H9 (cell line): ENCODE measurements around the gene ASB16. TPM values are rescaled to one million over a fixed set of nuclear protein-coding genes. Genes with fewer than 3 reads are reported as not detected.
A peak's percentile ranks its signal among the peaks of the same experiment; 100 is the strongest.

Experiments used
- DNase-seq: peaks from one replicate; pipeline ENCODE4 v3.0.0-alpha.2; 2017
- H2AFZ ChIP-seq: one replicate; pipeline ENCODE4 v1.6.1; 2013; ENCODE audit warnings: mild to moderate bottlenecking, low read length, control low read depth, moderate library complexity
- H2AK5ac ChIP-seq: 2 replicates; pipeline ENCODE4 v1.6.1; 2013; ENCODE audit warnings: low read length, control low read depth, mixed read lengths; ENCODE audit not compliant: insufficient read length
- H2BK120ac ChIP-seq: one replicate; pipeline ENCODE4 v1.6.1; 2013; ENCODE audit warnings: low read depth, mild to moderate bottlenecking, low read length, control low read depth, inconsistent platforms; ENCODE audit not compliant: poor library complexity, severe bottlenecking
- H2BK12ac ChIP-seq: 2 replicates; pipeline ENCODE4 v1.6.1; 2013; ENCODE audit warnings: low read length, control low read depth, mixed read lengths, low read depth; ENCODE audit not compliant: insufficient read length
- H2BK15ac ChIP-seq: 2 replicates; pipeline ENCODE4 v1.6.1; 2013; ENCODE audit warnings: low read depth, low read length, control low read depth
- H2BK20ac ChIP-seq: one replicate; pipeline ENCODE4 v1.6.1; 2013; ENCODE audit warnings: low read depth, mild to moderate bottlenecking, low read length, control low read depth, inconsistent platforms; ENCODE audit not compliant: poor library complexity, severe bottlenecking
- H2BK5ac ChIP-seq: 2 replicates; pipeline ENCODE4 v1.6.1; 2013; ENCODE audit warnings: low read length, control low read depth, mixed read lengths; ENCODE audit not compliant: insufficient read length
- H3K14ac ChIP-seq: 2 replicates; pipeline ENCODE4 v1.6.1; 2013; ENCODE audit warnings: low read length, control low read depth; ENCODE audit not compliant: insufficient read depth
- H3K18ac ChIP-seq: 2 replicates; pipeline ENCODE4 v1.6.1; 2013; ENCODE audit warnings: low read depth, mild to moderate bottlenecking, mixed read lengths, low read length, control low read depth; ENCODE audit not compliant: insufficient read length
- H3K23ac ChIP-seq: 2 replicates; pipeline ENCODE4 v1.6.1; 2013; ENCODE audit warnings: low read length, control low read depth, mixed read lengths, low read depth; ENCODE audit not compliant: insufficient read length
- H3K23me2 ChIP-seq: 2 replicates; pipeline ENCODE4 v1.6.1; 2013; ENCODE audit warnings: low read depth, mild to moderate bottlenecking, mixed read lengths, low read length, control low read depth; ENCODE audit not compliant: insufficient read length, poor library complexity, severe bottlenecking
- H3K27ac ChIP-seq: 2 replicates; pipeline ENCODE4 v1.5.1; 2013; ENCODE audit warnings: low read length, control low read depth, mixed read lengths, low read depth; ENCODE audit not compliant: insufficient read length
- H3K27me3 ChIP-seq: 2 replicates; pipeline ENCODE4 v1.6.1; 2013; ENCODE audit warnings: low read length, control low read depth, inconsistent platforms; ENCODE audit not compliant: insufficient read depth
- H3K4ac ChIP-seq: 2 replicates; pipeline ENCODE4 v1.6.1; 2013; ENCODE audit warnings: low read depth, mild to moderate bottlenecking, control low read depth, inconsistent platforms, low read length, moderate library complexity
- H3K4me1 ChIP-seq: 2 replicates; pipeline ENCODE4 v1.6.1; 2013; ENCODE audit warnings: low read length, control low read depth, inconsistent platforms; ENCODE audit not compliant: insufficient read depth
- H3K4me2 ChIP-seq: 2 replicates; pipeline ENCODE4 v1.6.1; 2013; ENCODE audit warnings: low read length, control low read depth, mixed read lengths; ENCODE audit not compliant: insufficient read length, insufficient read depth
- H3K56ac ChIP-seq: 2 replicates; pipeline ENCODE4 v1.6.1; 2013; ENCODE audit warnings: low read depth, mild to moderate bottlenecking, mixed read lengths, low read length, control low read depth; ENCODE audit not compliant: insufficient read length
- H3K79me1 ChIP-seq: 2 replicates; pipeline ENCODE4 v1.6.1; 2013; ENCODE audit warnings: low read depth, mild to moderate bottlenecking, moderate library complexity, low read length, control low read depth, inconsistent platforms; ENCODE audit not compliant: insufficient read depth, poor library complexity, severe bottlenecking
- H3K79me2 ChIP-seq: 2 replicates; pipeline ENCODE4 v1.6.1; 2013; ENCODE audit warnings: low read length, control low read depth, inconsistent platforms; ENCODE audit not compliant: insufficient read depth
- H3K9ac ChIP-seq: 2 replicates; pipeline ENCODE4 v1.6.1; 2013; ENCODE audit warnings: low read length, control low read depth, mixed read lengths; ENCODE audit not compliant: insufficient read length; ENCODE audit errors: extremely low read depth
- H3K9me3 ChIP-seq: one replicate; pipeline ENCODE4 v1.6.1; 2013; ENCODE audit warnings: low read depth, low read length, inconsistent platforms; ENCODE audit not compliant: control insufficient read depth
- H3T11ph ChIP-seq: one replicate; pipeline ENCODE4 v1.6.1; 2013; ENCODE audit warnings: mild to moderate bottlenecking, low read length, control low read depth, inconsistent platforms
- H4K20me1 ChIP-seq: one replicate; pipeline ENCODE4 v1.6.1; 2013; ENCODE audit not compliant: control insufficient read depth, insufficient read length, insufficient read depth
- H4K5ac ChIP-seq: 2 replicates; pipeline ENCODE4 v1.6.1; 2013; ENCODE audit warnings: low read depth, mild to moderate bottlenecking, mixed read lengths, low read length, control low read depth; ENCODE audit not compliant: insufficient read length
- H4K8ac ChIP-seq: replicated peaks from 2 replicates; pipeline ENCODE4 v1.6.1; 2013; ENCODE audit warnings: low read length, control low read depth, mixed read lengths, low read depth; ENCODE audit not compliant: insufficient read length
- H4K91ac ChIP-seq: 2 replicates; pipeline ENCODE4 v1.6.1; 2013; ENCODE audit warnings: low read depth, mild to moderate bottlenecking, moderate library complexity, mixed read lengths, low read length, control low read depth; ENCODE audit not compliant: insufficient read length
- H3K27ac Mint-ChIP-seq, 3 experiments: 2 replicates in 2 of 3; 3 replicates in 1 of 3; pipeline ENCODE4 v1.8.0; 2020 to 2021; ENCODE audit warnings: mixed read lengths in 3 of 3, mild to moderate bottlenecking in 1 of 3, moderate library complexity in 1 of 3
- H3K27me3 Mint-ChIP-seq: 2 replicates; pipeline ENCODE4 v1.8.0; 2021; ENCODE audit warnings: low read depth, mild to moderate bottlenecking, moderate library complexity, mixed read lengths
- H3K36me3 Mint-ChIP-seq, 3 experiments: 2 replicates in 2 of 3; 3 replicates in 1 of 3; pipeline ENCODE4 v1.8.0; 2020 to 2021; ENCODE audit warnings: low read depth in 3 of 3, mixed read lengths in 3 of 3; ENCODE audit not compliant: insufficient read depth in 1 of 3
- H3K4me1 Mint-ChIP-seq, 2 experiments: 2 replicates each; pipeline ENCODE4 v1.8.0; 2020; ENCODE audit warnings: mixed read lengths in 2 of 2
- H3K4me3 Mint-ChIP-seq, 2 experiments: 2 replicates in 1 of 2; 3 replicates in 1 of 2; pipeline ENCODE4 v1.8.0; 2020 to 2021; ENCODE audit warnings: mild to moderate bottlenecking in 2 of 2, mixed read lengths in 2 of 2, moderate library complexity in 1 of 2
- H3K9me3 Mint-ChIP-seq, 2 experiments: 2 replicates in 1 of 2; 3 replicates in 1 of 2; pipeline ENCODE4 v1.8.0; 2020; ENCODE audit warnings: mild to moderate bottlenecking in 2 of 2, mixed read lengths in 2 of 2, moderate library complexity in 1 of 2
- WGBS: extraction: QIAGEN DNeasy Blood & Tissue Kit; methylation state at CpG from one replicate; pipeline ENCODE4 v1.1.7; 2013; ENCODE audit warnings: missing lambda C conversion rate, low lambda C conversion rate, mixed read lengths; ENCODE audit not compliant: insufficient read length; ENCODE audit errors: extremely low coverage; 5-methylcytosine and 5-hydroxymethylcytosine counted together
- total RNA-seq: library from RNA; stranded (reverse); gene quantifications from 2 replicates; pipeline ENCODE4 v1.2.1, GENCODE V29; 2021
- TF ChIP-seq, protein P1 (sequence below): fragments of 200-600 bp; sonication (generic); conservative IDR thresholded peaks from 3 replicates; pipeline ENCODE4 v1.8.0; 2021; ENCODE audit warnings: antibody characterized with exemption, mild to moderate bottlenecking

The ASB16 gene
- total RNA-seq, 1 experiment from 2014 or later = 0.90 TPM

DNA sequence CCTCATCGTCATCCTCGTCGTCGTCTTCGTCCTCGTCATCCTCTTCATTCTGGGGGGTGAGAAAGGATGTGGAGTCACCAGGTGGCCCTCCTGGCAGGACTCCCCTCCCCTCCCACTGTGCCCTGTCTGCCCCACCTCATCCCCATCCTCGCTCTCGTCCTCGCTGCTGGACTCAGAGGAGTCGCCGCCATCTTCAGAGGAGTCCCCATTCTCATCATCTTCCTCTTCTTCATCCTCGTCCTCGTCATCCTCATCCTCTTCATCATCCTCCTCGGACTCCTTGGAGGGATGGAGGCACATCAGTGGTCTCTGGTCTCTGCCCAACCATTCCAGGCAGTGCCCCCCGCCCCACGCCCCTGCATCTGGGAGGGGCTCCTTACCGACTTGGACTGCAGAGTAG, 36.8 kb downstream of the ASB16 start:
- Mint-ChIP-seq H3K4me3 (peak overlapping the region in 1 of 2 experiments; percentile 12; a peak in 2 of 5 replicates), H3K27me3 (no peaks in the 10 kb centered on the region), H3K9me3 (no peaks in the 10 kb centered on the region), H3K4me1 (peaks cover 16 to 38% of the 10 kb centered on the region in 2 experiments), H3K36me3 (peaks cover 23 to 60% (median 45%) of the 10 kb centered on the region in 3 experiments), H3K27ac (no peak overlapping the region)
- Histone ChIP-seq H3K9ac (no peak overlapping the region), H3K4me2 (no peak overlapping the region), H3K4ac (no peak overlapping the region), H2BK120ac (no peak overlapping the region), H4K20me1 (no peaks in the 10 kb centered on the region), H4K5ac (no peak overlapping the region), H3K56ac (no peak overlapping the region), H4K8ac (no peak overlapping the region), H3K23me2 (no peaks in the 10 kb centered on the region), H3K9me3 (no peaks in the 10 kb centered on the region), H3T11ph (no peak overlapping the region), H3K23ac (no peak overlapping the region), H3K27ac (no peak overlapping the region), H3K79me1 (no peaks in the 10 kb centered on the region), H2AK5ac (no peak overlapping the region), H2BK5ac (no peak overlapping the region), H2AFZ (no peak overlapping the region), H3K27me3 (no peaks in the 10 kb centered on the region), H2BK20ac (no peak overlapping the region), H3K18ac (no peak overlapping the region), H3K4me1 (no peaks in the 10 kb centered on the region), H3K79me2 (no peaks in the 10 kb centered on the region), H2BK12ac (no peak overlapping the region), H4K91ac (no peak overlapping the region), H2BK15ac (no peak overlapping the region), H3K14ac (no peak overlapping the region)
- no CpG with 5 or more reads among the region's 17 CpGs for WGBS
- DNase-seq = no peak
- TF ChIP-seq, protein P1, sequence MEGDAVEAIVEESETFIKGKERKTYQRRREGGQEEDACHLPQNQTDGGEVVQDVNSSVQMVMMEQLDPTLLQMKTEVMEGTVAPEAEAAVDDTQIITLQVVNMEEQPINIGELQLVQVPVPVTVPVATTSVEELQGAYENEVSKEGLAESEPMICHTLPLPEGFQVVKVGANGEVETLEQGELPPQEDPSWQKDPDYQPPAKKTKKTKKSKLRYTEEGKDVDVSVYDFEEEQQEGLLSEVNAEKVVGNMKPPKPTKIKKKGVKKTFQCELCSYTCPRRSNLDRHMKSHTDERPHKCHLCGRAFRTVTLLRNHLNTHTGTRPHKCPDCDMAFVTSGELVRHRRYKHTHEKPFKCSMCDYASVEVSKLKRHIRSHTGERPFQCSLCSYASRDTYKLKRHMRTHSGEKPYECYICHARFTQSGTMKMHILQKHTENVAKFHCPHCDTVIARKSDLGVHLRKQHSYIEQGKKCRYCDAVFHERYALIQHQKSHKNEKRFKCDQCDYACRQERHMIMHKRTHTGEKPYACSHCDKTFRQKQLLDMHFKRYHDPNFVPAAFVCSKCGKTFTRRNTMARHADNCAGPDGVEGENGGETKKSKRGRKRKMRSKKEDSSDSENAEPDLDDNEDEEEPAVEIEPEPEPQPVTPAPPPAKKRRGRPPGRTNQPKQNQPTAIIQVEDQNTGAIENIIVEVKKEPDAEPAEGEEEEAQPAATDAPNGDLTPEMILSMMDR = no peak
